IMR-90 (cell line): ENCODE data around the gene DLG4. TPM values are rescaled to one million over a fixed set of nuclear protein-coding genes. Genes with fewer than 3 reads are reported as not detected.

Experiments used
- ATAC-seq: fragments of 200-7000 bp; cut with Tn5 transposase; 2 replicates; pipeline ENCODE4 v1.9.1; 2020; ENCODE audit warnings: low read depth, mild to moderate bottlenecking, moderate library complexity
- BruUV-seq: library from RNA; stranded (reverse); fragments of 400-500 nt; replicated peaks from 2 replicates; lab custom pipeline; 2021; lab: Mats Ljungman, UMichigan
- CTCF ChIA-PET: fragments of 300-600 bp; formaldehyde crosslinking; extraction: SDS; loops from one replicate; lab custom pipeline; 2021; ENCODE audit warnings: antibody characterized with exemption; lab: Yijun Ruan, JAX
- POLR2A ChIA-PET: fragments of 300-600 bp; sonication (Branson Sonifier 250); formaldehyde crosslinking; loops from one replicate; lab custom pipeline; 2022; ENCODE audit warnings: antibody characterized with exemption; ENCODE audit not compliant: unreplicated experiment; lab: Charles Lee
- DNase-seq: peaks from one replicate; pipeline ENCODE4 v3.0.0; 2013
- H2AFZ ChIP-seq: replicated peaks from 2 replicates; pipeline ENCODE3; 2013; ENCODE audit warnings: low read length, mild to moderate bottlenecking; ENCODE audit not compliant: poor library complexity
- H2AK5ac ChIP-seq: 2 replicates; pipeline ENCODE4 v1.6.1; 2013; ENCODE audit warnings: low read depth, low read length, inconsistent platforms
- H2AK9ac ChIP-seq: replicated peaks from 2 replicates; pipeline ENCODE3; 2013; ENCODE audit warnings: mild to moderate bottlenecking, low read depth, low read length, moderate library complexity; ENCODE audit not compliant: poor library complexity
- H2BK120ac ChIP-seq: 2 replicates; pipeline ENCODE4 v1.6.1; 2013; ENCODE audit warnings: low read depth, low read length, inconsistent platforms
- H2BK15ac ChIP-seq: 3 replicates; pipeline ENCODE4 v1.6.1; 2013; ENCODE audit warnings: low read depth, low read length, inconsistent platforms
- H2BK20ac ChIP-seq: 2 replicates; pipeline ENCODE4 v1.6.1; 2013; ENCODE audit warnings: low read depth, mild to moderate bottlenecking, inconsistent platforms, low read length, moderate library complexity
- H2BK5ac ChIP-seq: 2 replicates; pipeline ENCODE4 v1.6.1; 2013; ENCODE audit warnings: mild to moderate bottlenecking, low read depth, low read length, inconsistent platforms; ENCODE audit not compliant: poor library complexity, severe bottlenecking
- H3K14ac ChIP-seq: replicated peaks from 2 replicates; pipeline ENCODE4 v1.6.1; 2013; ENCODE audit warnings: low read depth, low read length, inconsistent platforms
- H3K18ac ChIP-seq: 2 replicates; pipeline ENCODE4 v1.6.1; 2013; ENCODE audit warnings: low read depth, low read length, control low read depth
- H3K23ac ChIP-seq: 2 replicates; pipeline ENCODE4 v1.6.1; 2013; ENCODE audit warnings: low read depth, low read length, inconsistent platforms
- H3K27ac ChIP-seq: 2 replicates; pipeline ENCODE4 v1.5.1; 2013; ENCODE audit warnings: mild to moderate bottlenecking, control low read depth, low read length; ENCODE audit not compliant: insufficient read depth
- H3K27me3 ChIP-seq: 2 replicates; pipeline ENCODE4 v1.6.1; 2013; ENCODE audit warnings: low read length; ENCODE audit not compliant: control insufficient read depth, insufficient read depth
- H3K36me3 ChIP-seq: 2 replicates; pipeline ENCODE4 v1.6.1; 2013; ENCODE audit warnings: low read length, mixed read lengths; ENCODE audit not compliant: control insufficient read depth, insufficient read depth
- H3K4ac ChIP-seq: 2 replicates; pipeline ENCODE4 v1.6.1; 2013; ENCODE audit warnings: low read depth, low read length, inconsistent platforms
- H3K4me1 ChIP-seq: 2 replicates; pipeline ENCODE4 v1.6.1; 2013; ENCODE audit warnings: low read length, mixed read lengths; ENCODE audit not compliant: control insufficient read depth, insufficient read depth
- H3K4me2 ChIP-seq: 2 replicates; pipeline ENCODE4 v1.6.1; 2013; ENCODE audit warnings: low read depth, mild to moderate bottlenecking, control low read depth, low read length, moderate library complexity
- H3K4me3 ChIP-seq: 2 replicates; pipeline ENCODE4 v1.5.1; 2013; ENCODE audit warnings: low read depth, mild to moderate bottlenecking, control low read depth, low read length, moderate library complexity; ENCODE audit not compliant: insufficient read depth
- H3K56ac ChIP-seq: 2 replicates; pipeline ENCODE4 v1.6.1; 2013; ENCODE audit warnings: low read length, inconsistent platforms; ENCODE audit not compliant: insufficient read depth; ENCODE audit errors: extremely low read depth
- H3K79me1 ChIP-seq, 2 experiments: 2 replicates each; pipeline ENCODE4 v1.6.1; 2013; ENCODE audit warnings: low read length in 2 of 2, inconsistent platforms in 1 of 2, low read depth in 1 of 2
- H3K9ac ChIP-seq: 2 replicates; pipeline ENCODE4 v1.6.1; 2013; ENCODE audit warnings: low read depth, low read length, control low read depth
- H3K9me1 ChIP-seq: 2 replicates; pipeline ENCODE4 v1.6.1; 2013; ENCODE audit warnings: low read length, inconsistent platforms; ENCODE audit not compliant: insufficient read depth
- H3K9me3 ChIP-seq: 2 replicates; pipeline ENCODE4 v1.6.1; 2013; ENCODE audit warnings: low read length; ENCODE audit not compliant: control insufficient read depth, insufficient read depth
- H4K20me1 ChIP-seq: 2 replicates; pipeline ENCODE4 v1.6.1; 2013; ENCODE audit warnings: low read length, inconsistent platforms; ENCODE audit not compliant: insufficient read depth
- H4K5ac ChIP-seq: 2 replicates; pipeline ENCODE4 v1.6.1; 2013; ENCODE audit warnings: mild to moderate bottlenecking, low read depth, low read length, control low read depth
- H4K8ac ChIP-seq, 2 experiments: 2 replicates each; pipeline ENCODE4 v1.6.1; 2013; ENCODE audit warnings: low read depth in 2 of 2, low read length in 2 of 2, control low read depth in 1 of 2, inconsistent platforms in 1 of 2
- H4K91ac ChIP-seq: 2 replicates; pipeline ENCODE4 v1.6.1; 2013; ENCODE audit warnings: low read depth, low read length, inconsistent platforms; ENCODE audit not compliant: insufficient read depth
- BHLHE40 ChIP-seq: fragments of 150-350 bp; IDR thresholded peaks from 2 replicates; pipeline ENCODE4 v1.6.1; 2016; ENCODE audit warnings: mild to moderate bottlenecking, low read depth, low read length
- CEBPB ChIP-seq: IDR thresholded peaks from 2 replicates; pipeline ENCODE4 v1.6.1; 2012; ENCODE audit warnings: low read depth, low read length, improper control_type of control experiment
- CHD1 ChIP-seq: IDR thresholded peaks from 2 replicates; pipeline ENCODE4 v1.6.1; 2012; ENCODE audit warnings: low read depth, low read length, improper control_type of control experiment
- CTCF ChIP-seq: conservative IDR thresholded peaks from 2 replicates; pipeline ENCODE4 v1.5.1; 2012; ENCODE audit warnings: mild to moderate bottlenecking, low read depth, low read length, improper control_type of control experiment
- ELK1 ChIP-seq: fragments of 150-350 bp; IDR thresholded peaks from 2 replicates; pipeline ENCODE4 v1.6.1; 2016; ENCODE audit warnings: low read depth, mild to moderate bottlenecking, low read length, moderate library complexity, borderline replicate concordance
- FOS ChIP-seq: fragments of 150-350 bp; IDR thresholded peaks from 2 replicates; pipeline ENCODE4 v1.6.1; 2016; ENCODE audit warnings: low read depth, low read length
- MAFK ChIP-seq: IDR thresholded peaks from 2 replicates; pipeline ENCODE4 v1.6.1; 2012; ENCODE audit warnings: low read depth, low read length, improper control_type of control experiment
- MAZ ChIP-seq: IDR thresholded peaks from 2 replicates; pipeline ENCODE4 v1.6.1; 2012; ENCODE audit warnings: low read depth, mild to moderate bottlenecking, low read length, improper control_type of control experiment, moderate library complexity, borderline replicate concordance
- MXI1 ChIP-seq: IDR thresholded peaks from 2 replicates; pipeline ENCODE4 v1.6.1; 2012; ENCODE audit warnings: low read depth, mild to moderate bottlenecking, low read length, moderate library complexity, borderline replicate concordance
- NFE2L2 ChIP-seq: fragments of 150-350 bp; IDR thresholded peaks from 2 replicates; pipeline ENCODE4 v1.6.1; 2016; ENCODE audit warnings: low read depth, mild to moderate bottlenecking, low read length
- POLR2A ChIP-seq: IDR thresholded peaks from 2 replicates; pipeline ENCODE4 v1.6.1; 2012; ENCODE audit warnings: mild to moderate bottlenecking, low read depth, low read length
- RAD21 ChIP-seq: IDR thresholded peaks from 2 replicates; pipeline ENCODE4 v1.6.1; 2012; ENCODE audit warnings: low read length, improper control_type of control experiment
- RCOR1 ChIP-seq: IDR thresholded peaks from 2 replicates; pipeline ENCODE4 v1.6.1; 2012; ENCODE audit warnings: mild to moderate bottlenecking, low read length, improper control_type of control experiment; ENCODE audit not compliant: insufficient replicate concordance
- RFX5 ChIP-seq: IDR thresholded peaks from 2 replicates; pipeline ENCODE4 v1.8.0; 2012; ENCODE audit warnings: low read depth, mild to moderate bottlenecking, low read length, moderate library complexity
- SMC3 ChIP-seq: fragments of 150-350 bp; IDR thresholded peaks from 2 replicates; pipeline ENCODE4 v1.6.1; 2016; ENCODE audit warnings: low read depth, mild to moderate bottlenecking, antibody characterized with exemption, low read length, moderate library complexity
- WGBS, 2 experiments: methylation state at CpG; one replicate each; pipeline versions ENCODE4 v1.1.5 to v1.1.7; 2013; ENCODE audit warnings: missing lambda C conversion rate in 2 of 2; ENCODE audit not compliant: insufficient read length in 1 of 2; ENCODE audit errors: extremely low coverage in 2 of 2; 5-methylcytosine and 5-hydroxymethylcytosine counted together
- dilution Hi-C: fragments of 300-500 bp; cut with HindIII; formaldehyde crosslinking; loops from one replicate; pipeline ENCODE4 v1.14.3; 2018; ENCODE audit warnings: low sequenced_read_pairs; ENCODE audit not compliant: unreplicated experiment
- in situ Hi-C: fragments of 300-500 bp; cut with MboI; formaldehyde crosslinking; loops from 3 replicates; pipeline ENCODE4 v1.14.3; 2019; ENCODE audit warnings: low sequenced_read_pairs, inconsistent platforms, mixed read lengths
- intact Hi-C: fragments of 100-400 bp; cut with micrococcal nuclease; formaldehyde crosslinking; loops from 2 replicates; pipeline ENCODE4 v1.10.0; 2022
- polyA plus RNA-seq, 3 experiments: library from polyadenylated mRNA; depleted of rRNA; stranded (reverse); fragments of >200 nt; gene quantifications; 2 replicates each; pipeline ENCODE4 v1.2.3, GENCODE V29; 2012; ENCODE audit warnings: low replicate concordance in 1 of 3
- total RNA-seq: library from RNA; depleted of rRNA; stranded (reverse); fragments of >200 nt; gene quantifications from 2 replicates; pipeline ENCODE4 v1.2.3, GENCODE V29; 2012

DLG4 gene
- total and polyA plus RNA-seq, 2 of the 4 experiments (the other 2 are of a cell fraction) = 8.2 to 30.5 TPM

- no peak overlapping the region for H2BK15ac ChIP-seq
- peaks cover 14% of the 10 kb centered on the region for H3K4me1 ChIP-seq
- H3K4me2 ChIP-seq = peak overlapping the region; percentile 81
- in situ Hi-C loops (no loop called here), intact Hi-C loops (loop anchor here (2.0 kb wide), 1 partner anchor 13 kb away; the partner anchor contains the start of gene DVL2), dilution Hi-C loops (no loop called here)
- peaks cover 35% of the 10 kb centered on the region for H4K20me1 ChIP-seq
- WGBS, 2 experiments = 88% methylated on average over 4 of the region's 10 CpGs; no CpG with 5 or more reads in 1 of the 2 experiments
- no peak overlapping the region for H3K56ac ChIP-seq
- peak overlapping the region; percentile 93 for H2AK9ac ChIP-seq
- ChIA-PET POLR2A (interaction anchor here (1.4 to 1.5 kb wide), 2 partner anchors 13 to 21 kb away, joined by 3 to 4 read pairs; partner anchors contain the start of genes DVL2 and GABARAP), CTCF (interaction anchor here (1.0 kb wide), 1 partner anchor 75 kb away, joined by 4 read pairs; no protein-coding TSS in a partner anchor)
- peak overlapping the region; percentile 45 for H2AFZ ChIP-seq
- peaks cover 52% of the 10 kb centered on the region for H3K36me3 ChIP-seq
- no peak overlapping the region for H4K5ac ChIP-seq
- no peak overlapping the region for H2BK20ac ChIP-seq
- no peak overlapping the region for H3K27ac ChIP-seq
- peaks cover 13% of the 10 kb centered on the region; the same call in 1 of the 2 replicates for H3K9me1 ChIP-seq
- H4K8ac ChIP-seq = peak overlapping the region in 1 of 2 experiments; percentile 38; a peak in 1 of 4 replicates
- peak overlapping the region; percentile 72; the same call in 1 of the 2 replicates for H3K9ac ChIP-seq
- peaks cover 8 to 72% of the 10 kb centered on the region in 2 experiments for H3K79me1 ChIP-seq
- H3K18ac ChIP-seq = no peak overlapping the region
- H3K27me3 ChIP-seq = no peaks in the 10 kb centered on the region
- H2BK120ac ChIP-seq = no peak overlapping the region
- H2AK5ac ChIP-seq = no peak overlapping the region; the same call in 1 of the 2 replicates
- ATAC-seq = no peak
- no peak overlapping the region for H3K14ac ChIP-seq
- H4K91ac ChIP-seq = no peak overlapping the region
- TF ChIP-seq MAZ = no peak
- TF ChIP-seq SMC3 = no peak
- no peak for TF ChIP-seq CTCF
- TF ChIP-seq RCOR1 = no peak
- no peak for TF ChIP-seq RFX5
- TF ChIP-seq ELK1 = no peak
- no peak for TF ChIP-seq FOS
- no peak for TF ChIP-seq RAD21
- TF ChIP-seq MXI1 = no peak
- no peak for TF ChIP-seq POLR2A
- TF ChIP-seq CHD1 = no peak
- TF ChIP-seq NFE2L2 = no peak
- TF ChIP-seq BHLHE40 = no peak
- TF ChIP-seq CEBPB = no peak; the same call in 1 of the 2 replicates
- no peak for TF ChIP-seq MAFK
- BruUV-seq = no TSS peak
- H3K23ac ChIP-seq = peak overlapping the region; percentile 85; the same call in 1 of the 2 replicates
- peak overlapping the region; percentile 11; the same call in 1 of the 2 replicates for H3K4ac ChIP-seq
- H3K4me3 ChIP-seq = no peak overlapping the region
- no peak for DNase-seq
- H3K9me3 ChIP-seq = no peaks in the 10 kb centered on the region
- no peak overlapping the region for H2BK5ac ChIP-seq
These were observed 1.8 kb upstream of the DLG4 start for GRCh38 chr17:7221278-7222092.
